AG04450 (cell line): Measurements from ENCODE around the gene ACCSL. TPM values are rescaled to one million over a fixed set of nuclear protein-coding genes. Genes with fewer than 3 reads are reported as not detected.

Experiments used
- CTCF ChIA-PET: fragments of 300-600, 350-600 bp; formaldehyde crosslinking; extraction: SDS; loops from one replicate; lab custom pipeline; 2022; ENCODE audit warnings: antibody characterized with exemption, inconsistent platforms; lab: Charles Lee
- POLR2A ChIA-PET: fragments of 350-600 bp; formaldehyde crosslinking; extraction: SDS; loops from one replicate; lab custom pipeline; 2021; ENCODE audit warnings: antibody characterized with exemption, inconsistent platforms; lab: Yijun Ruan, JAX
- DNase-seq: peaks from one replicate; pipeline ENCODE4 v3.0.0-alpha.2; 2011; ENCODE audit warnings: low read depth, low spot score
- H3K27ac ChIP-seq: one replicate; pipeline ENCODE4 v1.5.1; 2012; ENCODE audit warnings: low read depth, low read length, control low read depth
- H3K27me3 ChIP-seq: one replicate; pipeline ENCODE4 v1.6.0; 2012; ENCODE audit warnings: low read length; ENCODE audit not compliant: control insufficient read depth, insufficient read depth
- H3K4me3 ChIP-seq: 2 replicates; pipeline ENCODE4 v1.5.1; 2011; ENCODE audit warnings: mild to moderate bottlenecking, low read depth, low read length, control low read depth
- H3K9me3 ChIP-seq: 2 replicates; pipeline ENCODE4 v1.5.1; 2012; ENCODE audit warnings: low read length; ENCODE audit not compliant: control insufficient read depth, insufficient read depth
- polyA plus RNA-seq: library from polyadenylated mRNA; depleted of rRNA; stranded (reverse); fragments of >200 nt; gene quantifications from 2 replicates; pipeline ENCODE4 v1.2.3, GENCODE V29; 2011
- TF ChIP-seq, protein P1 (sequence below): IDR thresholded peaks from 2 replicates; pipeline ENCODE4 v1.5.1; 2011; ENCODE audit warnings: low read depth, low read length, control low read depth, inconsistent platforms

The ACCSL gene
- polyA plus RNA-seq, 1 experiment: not detected

DNA sequence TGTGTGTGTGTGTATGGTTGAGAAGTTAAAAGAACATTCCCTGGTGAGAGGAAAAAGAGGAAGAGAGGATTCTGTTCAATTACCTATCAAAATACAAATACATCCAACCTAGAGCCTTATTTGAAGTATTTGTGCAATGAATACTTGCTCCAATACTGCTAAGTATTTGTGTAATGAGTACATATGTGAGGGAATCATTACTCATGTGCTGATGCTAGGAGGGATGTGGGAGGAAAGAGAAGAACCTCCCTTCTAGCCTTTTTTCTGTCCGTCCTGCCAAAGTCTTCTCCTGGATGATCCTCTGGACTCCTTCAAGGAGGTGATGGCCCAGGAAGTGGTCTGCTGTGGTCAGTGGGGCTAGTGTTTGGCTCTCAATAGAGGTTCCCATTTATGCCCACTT is 36.0 kb upstream of the ACCSL start:
- Histone ChIP-seq H3K9me3 (no peaks in the 10 kb centered on the region), H3K27me3 (no peaks in the 10 kb centered on the region), H3K4me3 (no peak overlapping the region), H3K27ac (no peak overlapping the region)
- POLR2A ChIA-PET: no interaction called here
- TF ChIP-seq, protein P1, sequence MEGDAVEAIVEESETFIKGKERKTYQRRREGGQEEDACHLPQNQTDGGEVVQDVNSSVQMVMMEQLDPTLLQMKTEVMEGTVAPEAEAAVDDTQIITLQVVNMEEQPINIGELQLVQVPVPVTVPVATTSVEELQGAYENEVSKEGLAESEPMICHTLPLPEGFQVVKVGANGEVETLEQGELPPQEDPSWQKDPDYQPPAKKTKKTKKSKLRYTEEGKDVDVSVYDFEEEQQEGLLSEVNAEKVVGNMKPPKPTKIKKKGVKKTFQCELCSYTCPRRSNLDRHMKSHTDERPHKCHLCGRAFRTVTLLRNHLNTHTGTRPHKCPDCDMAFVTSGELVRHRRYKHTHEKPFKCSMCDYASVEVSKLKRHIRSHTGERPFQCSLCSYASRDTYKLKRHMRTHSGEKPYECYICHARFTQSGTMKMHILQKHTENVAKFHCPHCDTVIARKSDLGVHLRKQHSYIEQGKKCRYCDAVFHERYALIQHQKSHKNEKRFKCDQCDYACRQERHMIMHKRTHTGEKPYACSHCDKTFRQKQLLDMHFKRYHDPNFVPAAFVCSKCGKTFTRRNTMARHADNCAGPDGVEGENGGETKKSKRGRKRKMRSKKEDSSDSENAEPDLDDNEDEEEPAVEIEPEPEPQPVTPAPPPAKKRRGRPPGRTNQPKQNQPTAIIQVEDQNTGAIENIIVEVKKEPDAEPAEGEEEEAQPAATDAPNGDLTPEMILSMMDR: no peak
- no peak for DNase-seq
- CTCF ChIA-PET: no interaction called here

GRCh38 chr11:44014968-44015623 is 32.7 kb upstream of the ACCSL start:
- H3K27me3 ChIP-seq: no peaks in the 10 kb centered on the region
- TF ChIP-seq, protein P1: no peak
- ChIA-PET CTCF (no interaction called here), POLR2A (no interaction called here)
- H3K4me3 ChIP-seq: no peak overlapping the region
- no peak overlapping the region for H3K27ac ChIP-seq
- H3K9me3 ChIP-seq: no peaks in the 10 kb centered on the region
- no peak for DNase-seq

DNA sequence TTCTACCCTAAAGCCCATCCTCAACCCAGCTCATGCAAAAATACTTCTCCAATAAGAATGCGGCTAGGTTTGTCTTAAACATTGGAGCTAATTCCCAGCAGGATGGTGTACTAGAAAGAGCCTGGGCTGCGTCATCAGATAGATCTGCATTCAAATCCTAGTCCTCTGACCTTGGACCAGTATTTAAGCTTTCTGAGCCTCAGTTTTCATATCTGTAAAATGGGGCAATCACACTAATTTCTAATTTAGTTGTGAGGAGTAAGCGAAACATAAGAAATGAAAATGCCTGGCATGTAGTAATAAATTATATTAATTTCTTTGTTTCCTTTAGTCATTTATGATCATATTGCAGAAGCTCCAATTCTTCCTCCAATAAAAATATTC is 32.2 kb upstream of the ACCSL start:
- H3K27me3 ChIP-seq: no peaks in the 10 kb centered on the region
- H3K4me3 ChIP-seq: no peak overlapping the region
- TF ChIP-seq, protein P1: no peak
- H3K27ac ChIP-seq: no peak overlapping the region
- ChIA-PET POLR2A (no interaction called here), CTCF (interaction anchor here (2.0 kb wide), 1 partner anchor 22 kb away, joined by 6 read pairs; no protein-coding TSS in a partner anchor)
- no peak for DNase-seq
- H3K9me3 ChIP-seq: no peaks in the 10 kb centered on the region

DNA sequence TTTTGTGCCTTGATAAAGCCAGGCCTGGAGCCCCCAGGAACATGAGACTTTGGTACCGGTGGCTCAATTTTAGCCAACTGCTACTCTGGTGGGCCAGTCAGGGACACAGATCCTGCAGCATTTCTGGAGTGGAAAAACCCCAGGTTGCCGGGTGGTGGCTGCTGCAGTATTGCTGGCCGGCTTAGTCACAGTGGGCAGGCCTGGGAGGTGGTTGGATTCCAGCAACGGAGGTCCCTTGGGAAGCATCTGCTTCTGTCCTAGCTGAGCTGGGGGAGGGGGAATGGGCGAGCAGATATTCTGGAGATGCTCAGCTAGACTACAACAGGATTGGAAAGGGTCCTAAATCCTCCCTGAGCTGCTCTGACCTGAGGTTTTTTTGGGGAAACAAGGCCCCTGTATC is 31.6 kb upstream of the ACCSL start:
- Histone ChIP-seq H3K27ac (no peak overlapping the region), H3K27me3 (no peaks in the 10 kb centered on the region), H3K4me3 (no peak overlapping the region), H3K9me3 (no peaks in the 10 kb centered on the region)
- ChIA-PET POLR2A (no interaction called here), CTCF (interaction anchor here (2.0 kb wide), 1 partner anchor 22 kb away, joined by 6 read pairs; no protein-coding TSS in a partner anchor)
- TF ChIP-seq, protein P1: no peak
- DNase-seq: no peak

DNA sequence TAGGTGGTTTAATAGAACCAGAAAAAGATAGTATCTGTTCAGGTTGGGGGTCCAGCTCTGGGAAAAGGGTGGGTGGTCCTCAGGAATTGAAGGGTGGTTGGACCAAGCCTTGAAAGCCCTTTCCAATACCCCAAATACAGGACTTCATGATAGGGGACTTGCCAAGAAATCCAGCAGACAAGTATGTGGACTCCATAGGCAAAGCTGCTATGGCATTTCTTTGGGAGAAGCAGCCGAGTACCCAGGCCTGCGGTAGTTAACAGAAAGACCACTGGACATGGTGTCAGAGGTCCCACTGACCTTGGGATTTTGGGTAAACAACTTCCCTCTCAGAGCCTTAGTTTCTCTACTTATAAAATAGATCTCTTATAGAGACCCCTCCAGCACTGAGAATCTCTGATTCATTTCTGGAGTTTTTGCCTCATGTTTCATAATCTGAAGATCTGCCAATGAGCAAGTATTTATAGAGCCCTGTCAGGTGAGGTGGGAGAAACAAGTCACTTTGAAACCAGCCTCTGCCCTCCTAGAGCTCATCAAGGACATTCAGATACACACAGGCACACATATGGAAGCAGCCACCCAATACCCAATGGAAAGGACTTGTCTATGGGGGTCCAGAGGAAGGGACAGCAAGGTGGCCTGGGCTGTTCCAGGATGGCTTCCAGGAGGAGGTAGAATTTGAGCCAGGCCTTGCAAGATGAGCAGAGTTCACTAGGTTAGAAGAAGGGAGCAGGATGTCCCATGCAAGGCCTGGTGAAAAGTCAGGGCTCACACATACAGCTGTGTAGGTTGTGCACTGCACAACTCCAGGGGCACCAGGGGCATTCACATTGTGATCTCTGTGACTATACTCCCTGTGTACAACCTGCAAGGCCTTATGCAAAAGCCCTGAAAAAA is 31.0 kb upstream of the ACCSL start:
- no peak overlapping the region for H3K4me3 ChIP-seq
- CTCF ChIA-PET: interaction anchor here (2.0 kb wide), 1 partner anchor 21 kb away, joined by 6 read pairs; no protein-coding TSS in a partner anchor
- no peaks in the 10 kb centered on the region for H3K9me3 ChIP-seq
- H3K27ac ChIP-seq: no peak overlapping the region
- POLR2A ChIA-PET: no interaction called here
- H3K27me3 ChIP-seq: no peaks in the 10 kb centered on the region
- TF ChIP-seq, protein P1: no peak
- no peak for DNase-seq
